Liver (tissue), 3 donors: ENCODE data around the gene BTBD1.

Source experiments
- FOXA1 ChIP-seq: IDR thresholded peaks from 2 replicates; pipeline ENCODE4 v1.6.1; 2016; ENCODE audit warnings: antibody characterized with exemption
- HNF4A ChIP-seq, 2 donors: conservative IDR thresholded peaks; 2 replicates each; pipeline ENCODE4 v1.6.1; 2016; ENCODE audit warnings: antibody characterized with exemption in 2 of 2, mild to moderate bottlenecking in 2 of 2
- MAX ChIP-seq: IDR thresholded peaks from 2 replicates; pipeline ENCODE4 v1.6.1; 2016; ENCODE audit warnings: antibody characterized with exemption
- RAD21 ChIP-seq, 2 donors: IDR thresholded peaks; 2 replicates each; pipeline ENCODE4 v1.6.1; 2016; ENCODE audit warnings: antibody characterized with exemption in 2 of 2, mild to moderate bottlenecking in 2 of 2
- RXRA ChIP-seq, 2 donors: IDR thresholded peaks; 2 replicates each; pipeline ENCODE4 v1.6.1; 2017 to 2018; ENCODE audit warnings: antibody characterized with exemption in 2 of 2, mild to moderate bottlenecking in 1 of 2
- SP1 ChIP-seq: IDR thresholded peaks from 2 replicates; pipeline ENCODE4 v1.6.1; 2018; ENCODE audit warnings: antibody characterized with exemption, mild to moderate bottlenecking
- TAF1 ChIP-seq: conservative IDR thresholded peaks from 2 replicates; pipeline ENCODE4 v1.6.1; 2016; ENCODE audit warnings: antibody characterized with exemption, mild to moderate bottlenecking
- YY1 ChIP-seq: IDR thresholded peaks from 2 replicates; pipeline ENCODE4 v1.6.1; 2016; ENCODE audit warnings: antibody characterized with exemption, mild to moderate bottlenecking
- ZBTB33 ChIP-seq: IDR thresholded peaks from 2 replicates; pipeline ENCODE4 v1.6.1; 2016; ENCODE audit warnings: antibody characterized with exemption
- TF ChIP-seq, protein P1 (sequence below): fragments of 150-350 bp; IDR thresholded peaks from 2 replicates; pipeline ENCODE4 v1.5.1; 2017; ENCODE audit warnings: improper control_type of control experiment, low read depth, low read length; ENCODE audit not compliant: missing input control
- TF ChIP-seq, protein P2 (sequence below): IDR thresholded peaks from 2 replicates; pipeline ENCODE4 v1.6.1; 2016; ENCODE audit warnings: antibody characterized with exemption, mild to moderate bottlenecking
- TF ChIP-seq, protein P3 (sequence below): IDR thresholded peaks from 2 replicates; pipeline ENCODE4 v1.6.1; 2016; ENCODE audit warnings: antibody characterized with exemption
- donor health status: healthy.
- donor health status: healthy.

GRCh38 chr15:83098079-83098478 is 31.0 kb upstream of the BTBD1 start:
- TF ChIP-seq, protein P1, sequence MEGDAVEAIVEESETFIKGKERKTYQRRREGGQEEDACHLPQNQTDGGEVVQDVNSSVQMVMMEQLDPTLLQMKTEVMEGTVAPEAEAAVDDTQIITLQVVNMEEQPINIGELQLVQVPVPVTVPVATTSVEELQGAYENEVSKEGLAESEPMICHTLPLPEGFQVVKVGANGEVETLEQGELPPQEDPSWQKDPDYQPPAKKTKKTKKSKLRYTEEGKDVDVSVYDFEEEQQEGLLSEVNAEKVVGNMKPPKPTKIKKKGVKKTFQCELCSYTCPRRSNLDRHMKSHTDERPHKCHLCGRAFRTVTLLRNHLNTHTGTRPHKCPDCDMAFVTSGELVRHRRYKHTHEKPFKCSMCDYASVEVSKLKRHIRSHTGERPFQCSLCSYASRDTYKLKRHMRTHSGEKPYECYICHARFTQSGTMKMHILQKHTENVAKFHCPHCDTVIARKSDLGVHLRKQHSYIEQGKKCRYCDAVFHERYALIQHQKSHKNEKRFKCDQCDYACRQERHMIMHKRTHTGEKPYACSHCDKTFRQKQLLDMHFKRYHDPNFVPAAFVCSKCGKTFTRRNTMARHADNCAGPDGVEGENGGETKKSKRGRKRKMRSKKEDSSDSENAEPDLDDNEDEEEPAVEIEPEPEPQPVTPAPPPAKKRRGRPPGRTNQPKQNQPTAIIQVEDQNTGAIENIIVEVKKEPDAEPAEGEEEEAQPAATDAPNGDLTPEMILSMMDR: no peak
- no peak for TF ChIP-seq YY1
- TF ChIP-seq TAF1: no peak
- no peak for TF ChIP-seq RXRA (IDR thresholded peaks at IDR 0.05)
- no peak for TF ChIP-seq MAX
- TF ChIP-seq, protein P2, sequence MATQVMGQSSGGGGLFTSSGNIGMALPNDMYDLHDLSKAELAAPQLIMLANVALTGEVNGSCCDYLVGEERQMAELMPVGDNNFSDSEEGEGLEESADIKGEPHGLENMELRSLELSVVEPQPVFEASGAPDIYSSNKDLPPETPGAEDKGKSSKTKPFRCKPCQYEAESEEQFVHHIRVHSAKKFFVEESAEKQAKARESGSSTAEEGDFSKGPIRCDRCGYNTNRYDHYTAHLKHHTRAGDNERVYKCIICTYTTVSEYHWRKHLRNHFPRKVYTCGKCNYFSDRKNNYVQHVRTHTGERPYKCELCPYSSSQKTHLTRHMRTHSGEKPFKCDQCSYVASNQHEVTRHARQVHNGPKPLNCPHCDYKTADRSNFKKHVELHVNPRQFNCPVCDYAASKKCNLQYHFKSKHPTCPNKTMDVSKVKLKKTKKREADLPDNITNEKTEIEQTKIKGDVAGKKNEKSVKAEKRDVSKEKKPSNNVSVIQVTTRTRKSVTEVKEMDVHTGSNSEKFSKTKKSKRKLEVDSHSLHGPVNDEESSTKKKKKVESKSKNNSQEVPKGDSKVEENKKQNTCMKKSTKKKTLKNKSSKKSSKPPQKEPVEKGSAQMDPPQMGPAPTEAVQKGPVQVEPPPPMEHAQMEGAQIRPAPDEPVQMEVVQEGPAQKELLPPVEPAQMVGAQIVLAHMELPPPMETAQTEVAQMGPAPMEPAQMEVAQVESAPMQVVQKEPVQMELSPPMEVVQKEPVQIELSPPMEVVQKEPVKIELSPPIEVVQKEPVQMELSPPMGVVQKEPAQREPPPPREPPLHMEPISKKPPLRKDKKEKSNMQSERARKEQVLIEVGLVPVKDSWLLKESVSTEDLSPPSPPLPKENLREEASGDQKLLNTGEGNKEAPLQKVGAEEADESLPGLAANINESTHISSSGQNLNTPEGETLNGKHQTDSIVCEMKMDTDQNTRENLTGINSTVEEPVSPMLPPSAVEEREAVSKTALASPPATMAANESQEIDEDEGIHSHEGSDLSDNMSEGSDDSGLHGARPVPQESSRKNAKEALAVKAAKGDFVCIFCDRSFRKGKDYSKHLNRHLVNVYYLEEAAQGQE: no peak
- TF ChIP-seq, protein P3, sequence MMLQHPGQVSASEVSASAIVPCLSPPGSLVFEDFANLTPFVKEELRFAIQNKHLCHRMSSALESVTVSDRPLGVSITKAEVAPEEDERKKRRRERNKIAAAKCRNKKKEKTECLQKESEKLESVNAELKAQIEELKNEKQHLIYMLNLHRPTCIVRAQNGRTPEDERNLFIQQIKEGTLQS: no peak
- no peak for TF ChIP-seq HNF4A (conservative IDR thresholded peaks at IDR 0.05)
- no peak for TF ChIP-seq RAD21 (IDR thresholded peaks at IDR 0.05)
- no peak for TF ChIP-seq SP1
- TF ChIP-seq FOXA1: no peak
- no peak for TF ChIP-seq ZBTB33
